HG02970 (cell line): ENCODE data around the gene ATP6V0E2.

Experiments used
- ATAC-seq: cut with Tn5 transposase; IDR thresholded peaks from one replicate; pipeline ENCODE4 v1.9.1; 2021; ENCODE audit warnings: mild to moderate bottlenecking, moderate library complexity, moderate number of reproducible peaks; ENCODE audit not compliant: unreplicated experiment, low FRiP score

ATP6V0E2 gene

DNA sequence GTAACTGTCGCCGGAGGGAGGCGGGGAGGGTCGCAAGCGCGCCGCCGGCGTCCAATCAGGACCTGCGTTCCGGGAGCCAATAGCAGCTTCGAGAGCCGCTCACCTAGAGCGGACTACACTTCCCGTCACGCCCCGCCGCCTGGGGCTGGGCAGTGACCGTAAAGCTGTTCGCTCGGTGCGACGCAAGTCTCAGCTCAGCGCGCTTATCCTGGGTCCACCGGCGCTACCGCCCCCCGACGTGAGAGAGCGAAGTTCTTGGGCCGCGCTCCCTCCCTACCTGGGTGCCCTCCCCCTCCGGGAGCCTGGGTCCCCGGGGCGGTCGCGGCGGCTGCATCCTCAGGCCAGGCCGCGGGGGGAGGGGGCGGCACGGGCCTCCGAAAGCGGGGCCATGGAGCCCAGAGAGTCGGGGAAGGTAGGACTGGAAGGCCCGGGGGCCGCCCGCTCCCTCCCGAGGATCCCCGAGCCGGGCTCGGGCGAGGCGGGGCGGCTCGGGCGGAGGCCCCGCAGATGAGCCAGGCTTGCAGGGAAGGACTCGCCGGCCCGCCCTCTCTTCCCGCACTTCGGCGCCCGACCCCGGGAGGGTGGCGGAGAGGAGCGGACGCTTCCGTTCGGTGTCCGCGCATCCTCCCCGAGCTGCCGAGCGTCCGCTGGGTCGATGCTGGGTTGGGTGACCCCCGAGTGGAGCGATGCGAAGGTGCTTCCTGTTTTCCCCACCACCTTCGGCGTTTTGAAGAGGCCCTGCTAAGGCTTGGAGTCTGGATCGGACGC, 35.4 kb upstream of the ATP6V0E2 start, which contains the start of gene ZNF862:
ZNF862 (plus strand) TSS at position 152 of the 768 bp plus-strand sequence; CDS start at position 389, 237 bp downstream.
- ATAC-seq = peak; percentile 96

- no peak for ATAC-seq
These were observed 34.8 kb upstream of the ATP6V0E2 start for GRCh38 chr7:149838992-149839408.

DNA sequence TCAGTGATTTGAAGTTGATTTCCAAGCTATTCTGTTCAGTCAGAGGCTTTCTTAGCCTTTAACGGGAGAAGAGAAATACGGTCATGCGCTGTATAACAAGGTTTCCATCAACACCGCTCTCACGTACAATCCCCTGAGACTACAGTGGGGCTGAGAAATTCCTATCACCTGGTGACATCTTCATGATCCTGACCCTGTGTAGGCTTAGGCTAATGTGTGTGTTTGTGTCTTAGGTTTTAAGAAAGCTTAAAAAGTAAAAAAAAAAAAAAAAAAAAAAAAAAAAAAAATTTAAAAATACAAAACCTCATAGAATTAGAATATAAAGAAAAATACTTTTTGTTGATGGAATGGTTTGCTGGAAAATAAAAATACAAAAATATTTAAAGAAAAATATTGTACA, 33.8 kb upstream of the ATP6V0E2 start:
- no peak for ATAC-seq

DNA sequence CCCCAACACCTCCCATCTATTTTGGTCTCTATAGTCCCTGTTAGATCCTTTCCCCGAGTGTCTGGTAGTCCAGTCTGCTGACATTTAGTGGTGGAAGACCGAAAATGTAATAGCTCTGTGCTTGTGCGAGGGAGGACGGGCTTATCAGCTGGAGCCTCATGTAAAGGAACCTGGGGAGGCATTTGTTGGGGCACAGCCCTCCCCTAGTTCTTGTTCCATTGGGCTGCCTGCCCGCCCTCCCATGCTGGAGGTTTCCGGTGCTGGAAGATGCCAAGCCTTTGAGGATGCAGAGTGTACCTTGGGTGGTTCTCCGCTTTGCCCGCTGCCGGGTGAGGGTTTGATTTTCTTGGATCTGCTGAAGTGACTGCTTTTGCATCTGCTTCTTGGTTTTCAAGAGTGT, 30.2 kb upstream of the ATP6V0E2 start:
- no peak for ATAC-seq

- ATAC-seq = no peak
These were observed 29.3 kb upstream of the ATP6V0E2 start for GRCh38 chr7:149844445-149844844.

GRCh38 chr7:149845257-149845980, 28.4 kb upstream of the ATP6V0E2 start:
- ATAC-seq = no peak

DNA sequence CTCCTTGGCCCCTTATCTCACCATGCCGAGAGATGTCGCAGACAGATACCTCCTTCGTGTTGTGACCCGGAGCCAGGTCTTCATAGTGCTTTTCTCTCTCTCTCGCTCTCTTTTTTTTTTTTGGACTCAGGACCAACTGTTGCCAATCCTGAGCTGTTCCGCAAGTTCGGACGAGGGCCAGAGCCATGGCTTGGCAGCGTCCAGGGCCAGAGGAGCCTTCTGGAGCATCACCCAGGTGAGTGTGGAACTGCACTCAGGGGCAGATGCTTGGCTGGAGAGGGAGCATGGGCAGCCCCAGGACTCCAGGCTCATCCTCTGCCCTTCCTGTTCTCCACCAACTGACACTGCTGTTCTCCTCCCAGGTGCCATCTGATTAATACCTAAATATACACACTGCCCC, 27.7 kb upstream of the ATP6V0E2 start:
- ATAC-seq = no peak

- no peak for ATAC-seq
These were observed 27.2 kb upstream of the ATP6V0E2 start for GRCh38 chr7:149846436-149847046.

- ATAC-seq = no peak
These were observed 24.6 kb upstream of the ATP6V0E2 start for GRCh38 chr7:149849174-149849573.

- no peak for ATAC-seq
These were observed 23.7 kb upstream of the ATP6V0E2 start for GRCh38 chr7:149850007-149850594.

- no peak for ATAC-seq
These were observed 23.1 kb upstream of the ATP6V0E2 start for GRCh38 chr7:149850716-149851115.

GRCh38 chr7:149851449-149851848, 22.3 kb upstream of the ATP6V0E2 start:
- ATAC-seq = no peak

GRCh38 chr7:149853157-149853556, 20.6 kb upstream of the ATP6V0E2 start:
- ATAC-seq = no peak

GRCh38 chr7:149854611-149855360, 19.0 kb upstream of the ATP6V0E2 start:
- ATAC-seq = no peak

DNA sequence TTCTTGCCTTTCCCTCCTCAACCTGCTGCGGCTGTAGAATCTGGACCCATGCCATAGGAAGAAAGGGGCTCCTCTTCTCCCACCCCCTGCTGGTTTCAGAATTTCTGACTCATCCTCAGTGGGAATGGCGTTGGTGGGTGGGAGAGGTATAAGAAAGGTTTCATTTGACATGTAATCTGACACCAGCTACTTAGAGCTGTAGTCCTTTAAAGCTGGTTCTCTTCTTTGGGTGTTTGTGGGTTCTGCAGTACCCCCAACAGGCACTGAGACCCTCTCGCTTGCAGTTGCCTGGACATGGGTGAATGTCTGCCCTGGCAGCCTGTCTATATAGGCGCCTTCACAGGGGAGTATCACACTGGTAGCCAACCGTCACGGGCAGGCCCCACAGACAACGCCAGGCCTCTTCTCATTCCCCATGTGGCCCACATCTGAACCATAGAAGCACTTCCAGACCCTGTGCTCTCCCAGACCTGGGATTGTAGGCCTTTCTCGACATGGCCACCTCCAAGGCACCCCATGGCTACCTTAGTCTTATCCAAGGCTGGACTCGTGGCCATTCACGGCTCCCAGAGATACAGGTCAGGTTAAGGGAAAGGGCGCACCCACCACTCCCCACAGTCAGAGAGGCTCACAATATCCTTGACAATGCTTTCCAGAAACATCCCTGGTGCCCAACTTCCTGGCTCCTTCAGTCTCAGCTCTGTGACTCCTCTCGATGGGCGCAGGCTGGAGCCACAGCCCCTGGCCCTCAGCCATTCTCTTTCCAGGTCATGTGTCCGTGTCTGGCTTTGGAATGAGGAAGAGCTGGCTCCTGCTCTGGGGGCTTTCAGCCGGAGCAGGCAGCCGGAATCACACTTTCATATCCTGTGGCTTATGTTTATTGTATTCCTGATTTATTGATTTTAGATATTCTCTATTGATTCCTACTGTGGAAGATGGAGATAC, 18.1 kb upstream of the ATP6V0E2 start:
- no peak for ATAC-seq

DNA sequence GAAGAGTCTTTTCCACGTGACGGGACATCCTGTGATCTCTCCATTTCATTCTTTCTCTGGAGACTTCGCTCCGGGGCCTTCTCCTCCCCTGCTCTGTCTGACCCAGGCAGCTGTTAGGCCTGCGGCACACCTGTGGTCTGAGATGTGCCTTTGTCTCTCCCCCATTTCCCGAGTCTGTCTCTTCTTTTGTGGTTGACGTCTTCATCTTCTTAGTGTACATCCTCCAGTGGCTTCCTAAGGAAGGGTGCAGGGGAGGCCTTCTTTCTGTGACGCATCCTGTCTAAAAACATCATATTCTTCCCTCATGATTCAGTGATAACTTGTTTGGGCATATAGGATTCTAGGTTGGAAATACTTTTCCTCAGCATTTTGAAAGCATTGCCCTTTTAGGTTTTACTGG, 17.2 kb upstream of the ATP6V0E2 start:
- ATAC-seq = no peak

DNA sequence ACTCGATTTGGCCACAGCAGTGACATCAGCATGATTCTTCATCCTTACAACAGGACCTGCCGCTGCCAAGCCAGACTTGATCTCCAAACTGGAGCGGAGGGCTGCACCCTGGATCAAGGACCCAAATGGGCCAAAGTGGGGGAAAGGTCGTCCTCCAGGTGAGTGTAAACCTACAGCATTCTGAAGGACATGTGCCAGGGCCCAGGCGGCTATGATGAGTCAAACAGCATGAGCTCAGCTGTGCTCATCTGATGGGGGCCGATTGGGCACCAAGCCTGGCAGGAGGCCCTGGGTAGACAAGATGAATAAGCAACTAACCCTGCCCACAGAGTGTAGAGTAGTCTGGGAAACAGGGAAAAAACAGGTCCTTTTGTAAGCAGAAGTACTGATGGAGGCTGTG, 14.4 kb upstream of the ATP6V0E2 start:
- ATAC-seq = no peak

DNA sequence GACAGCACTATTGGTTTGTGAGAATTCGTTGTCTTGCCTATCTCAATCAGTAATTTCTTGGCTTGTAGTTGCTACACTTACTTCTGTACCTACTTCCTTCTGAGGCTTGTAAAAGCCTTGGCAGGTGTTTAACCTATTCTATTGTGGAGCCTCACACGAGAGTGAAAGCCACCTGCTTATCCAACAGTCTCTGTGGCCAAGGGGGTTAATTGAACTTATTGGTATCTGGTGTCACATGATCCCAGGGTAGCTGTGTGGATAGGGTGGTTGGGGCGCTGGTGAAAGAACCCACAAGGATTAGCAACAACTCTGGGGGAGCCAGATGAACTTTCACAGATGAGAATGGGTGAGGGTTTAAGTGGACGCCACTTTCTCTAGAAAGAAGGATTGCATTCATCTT, 13.9 kb upstream of the ATP6V0E2 start:
- no peak for ATAC-seq
